Inflammatory macrophage treated with lipopolysaccharide for 1 hour (primary cell): ENCODE data around the gene RNF14.
A peak's percentile ranks its signal among the peaks of the same experiment; 100 is the strongest.
"Not testable (repeated sequence)": the region's sequence is repeated elsewhere in the genome, so short reads cannot be mapped to it uniquely, and the experiment has no call there.

Experiments used
- DNase-seq, 2 donors: peaks; one replicate each; pipeline ENCODE4 v3.0.0-alpha.2; 2020 to 2022

The RNF14 gene

GRCh38 chr5:142016556-142016955 lies 47.7 kb downstream of the RNF14 start:
- DNase-seq = no peak

GRCh38 chr5:142017832-142018427 lies 49.0 kb downstream of the RNF14 start:
- no peak for DNase-seq

GRCh38 chr5:142020122-142020659 lies 51.3 kb downstream of the RNF14 start:
- no peak for DNase-seq

- DNase-seq = no peak
Observed at GRCh38 chr5:142023836-142024235, 54.9 kb downstream of the RNF14 start.

GRCh38 chr5:142024771-142025304 lies 55.9 kb downstream of the RNF14 start:
- peak; percentile 84 to 85 for DNase-seq

GRCh38 chr5:142025637-142026036 lies 56.7 kb downstream of the RNF14 start:
- no peak for DNase-seq

GRCh38 chr5:142032150-142032549 lies 63.2 kb downstream of the RNF14 start:
- no peak for DNase-seq

- DNase-seq = no peak
Observed at GRCh38 chr5:142032747-142033631, 64.1 kb downstream of the RNF14 start.

- DNase-seq = not testable (repeated sequence)
Observed at GRCh38 chr5:142033632-142034567, 65.0 kb downstream of the RNF14 start.

GRCh38 chr5:142034994-142035393 lies 66.1 kb downstream of the RNF14 start:
- no peak for DNase-seq

GRCh38 chr5:142036918-142037317 lies 68.0 kb downstream of the RNF14 start:
- DNase-seq = no peak

- DNase-seq = not testable (repeated sequence)
Observed at GRCh38 chr5:142037599-142037998, 68.7 kb downstream of the RNF14 start.

- DNase-seq = no peak
Observed at GRCh38 chr5:142038735-142039134, 69.8 kb downstream of the RNF14 start.
